OCI-M2 (cell line): ENCODE measurements around the gene DNAI1.
"Not testable (repeated sequence)": the region's sequence is repeated elsewhere in the genome, so short reads cannot be mapped to it uniquely, and the experiment has no call there.

ENCODE experiments used
- DNase-seq: peaks from one replicate; lab custom pipeline; 2025; ENCODE audit not compliant: unreplicated experiment; lab: John Stamatoyannopoulos, UW

Gene DNAI1

GRCh38 chr9:34450644-34451043 is 8.0 kb upstream of the DNAI1 start:
- DNase-seq, result no peak

- no peak for DNase-seq
Observed at GRCh38 chr9:34451135-34451534, 7.5 kb upstream of the DNAI1 start.

GRCh38 chr9:34451545-34451944 is 7.1 kb upstream of the DNAI1 start:
- DNase-seq, result no peak

GRCh38 chr9:34452568-34452967 is 6.0 kb upstream of the DNAI1 start:
- DNase-seq, result no peak

- no peak for DNase-seq
Observed at GRCh38 chr9:34454571-34455065, 4.0 kb upstream of the DNAI1 start.

GRCh38 chr9:34456151-34456550 is 2.5 kb upstream of the DNAI1 start:
- DNase-seq, result no peak

GRCh38 chr9:34456746-34457145 is 1.9 kb upstream of the DNAI1 start:
- no peak for DNase-seq

GRCh38 chr9:34457266-34458012 is 1.2 kb upstream of the DNAI1 start:
- no peak for DNase-seq

- no peak for DNase-seq
Observed at GRCh38 chr9:34458959-34459340, 345 bp downstream of the DNAI1 start.

- no peak for DNase-seq
Observed at GRCh38 chr9:34459356-34459755, 751 bp downstream of the DNAI1 start.

GRCh38 chr9:34459941-34460340 is 1.3 kb downstream of the DNAI1 start:
- no peak for DNase-seq

- no peak for DNase-seq
Observed at GRCh38 chr9:34463098-34463900, 4.7 kb downstream of the DNAI1 start.

GRCh38 chr9:34463901-34464232 is 5.3 kb downstream of the DNAI1 start:
- DNase-seq, result no peak

- DNase-seq, result no peak
Observed at GRCh38 chr9:34464571-34464970, 6.0 kb downstream of the DNAI1 start.

GRCh38 chr9:34465468-34465867 is 6.9 kb downstream of the DNAI1 start:
- no peak for DNase-seq

- DNase-seq, result no peak
Observed at GRCh38 chr9:34475097-34475496, 16.5 kb downstream of the DNAI1 start.

- no peak for DNase-seq
Observed at GRCh38 chr9:34477541-34477940, 18.9 kb downstream of the DNAI1 start.

- DNase-seq, result no peak
Observed at GRCh38 chr9:34479431-34479866, 20.8 kb downstream of the DNAI1 start.

GRCh38 chr9:34481620-34482019 is 23.0 kb downstream of the DNAI1 start:
- not testable (repeated sequence) for DNase-seq

GRCh38 chr9:34482746-34483145 is 24.1 kb downstream of the DNAI1 start:
- not testable (repeated sequence) for DNase-seq

GRCh38 chr9:34484678-34485077 is 26.1 kb downstream of the DNAI1 start:
- no peak for DNase-seq

- DNase-seq, result no peak
Observed at GRCh38 chr9:34485822-34486221, 27.2 kb downstream of the DNAI1 start.
